ENCODE results near the gene RNF213. TPM values are rescaled to one million over a fixed set of nuclear protein-coding genes. Genes with fewer than 3 reads are reported as not detected.

Gene RNF213
- total RNA-seq, 1 experiment from 2014 or later: 70.5 TPM

GRCh38 chr17:80430446-80431245 is 170.0 kb downstream of the RNF213 start (continued):
- TF ChIP-seq CDX4 (CRISPR knock-in tag; IDR thresholded peaks at IDR 0.05; ENCODE audit: borderline replicate concordance) (no peak), CBFB (CRISPR knock-in tag; IDR thresholded peaks at IDR 0.05; ENCODE audit: low read depth) (no peak), NFATC4 (CRISPR knock-in tag; IDR thresholded peaks at IDR 0.05) (no peak), MAX (CRISPR knock-in tag; IDR thresholded peaks at IDR 0.05) (no peak), TEAD4 (CRISPR knock-in tag; IDR thresholded peaks at IDR 0.05) (no peak), NFYB (CRISPR knock-in tag; conservative IDR thresholded peaks at IDR 0.05; ENCODE audit: low read depth) (no peak), ZMAT4 (CRISPR knock-in tag; IDR thresholded peaks at IDR 0.05) (no peak), SMAD3 (CRISPR knock-in tag; IDR thresholded peaks at IDR 0.05; ENCODE audit: borderline replicate concordance) (no peak)

GRCh38 chr17:80431246-80432195 is 170.9 kb downstream of the RNF213 start:
- peaks cover 3% of the 10 kb centered on the region; the same call in 1 of the 2 replicates for H3K9me3 Mint-ChIP-seq
- POLR2A ChIA-PET: no interaction called here

GRCh38 chr17:80432350-80432955 is 171.8 kb downstream of the RNF213 start:
- Mint-ChIP-seq H3K4me3 (no peak overlapping the region), H3K9me3 (peaks cover 3% of the 10 kb centered on the region; the same call in 1 of the 2 replicates), H3K27me3 (ENCODE audit: low read depth) (peaks cover 12% of the 10 kb centered on the region), H3K27ac (no peak overlapping the region), H3K36me3 (no peaks in the 10 kb centered on the region), H3K4me1 (no peaks in the 10 kb centered on the region)
- DNase-seq (ENCODE audit: low spot score) (no peak), ATAC-seq (no peak)
- ChIA-PET CTCF (no interaction called here), POLR2A (no interaction called here)
- TF ChIP-seq FOXK1 (CRISPR knock-in tag; IDR thresholded peaks at IDR 0.05): no peak
- TF ChIP-seq OVOL2 (CRISPR knock-in tag; IDR thresholded peaks at IDR 0.05; ENCODE audit: borderline replicate concordance): no peak
- no peak for TF ChIP-seq ZNF425 (CRISPR knock-in tag; conservative IDR thresholded peaks at IDR 0.05)
- no peak for TF ChIP-seq MXD4 (CRISPR knock-in tag; IDR thresholded peaks at IDR 0.05; ENCODE audit: borderline replicate concordance)

More at GRCh38 chr17:80431246-80432195, 170.9 kb downstream of the RNF213 start:
- CTCF ChIA-PET: interaction anchor here (1.2 kb wide), 1 partner anchor 46 kb away, joined by 3 read pairs; no protein-coding TSS in a partner anchor
- DNase-seq (ENCODE audit: low spot score) (no peak), ATAC-seq (no peak)
- 0 out of 2 replicates have a peak, but pooled peaks cover 3% of the 10 kb centered on the region for H3K4me1 Mint-ChIP-seq
- peaks cover 6% of the 10 kb centered on the region for H3K27me3 Mint-ChIP-seq (ENCODE audit: low read depth)
- no peaks in the 10 kb centered on the region for H3K36me3 Mint-ChIP-seq
- H3K27ac Mint-ChIP-seq: no peak overlapping the region
- TF ChIP-seq ZNF121 (CRISPR knock-in tag; IDR thresholded peaks at IDR 0.05) (no peak), NFYB (CRISPR knock-in tag; conservative IDR thresholded peaks at IDR 0.05; ENCODE audit: low read depth) (no peak), ZNF138 (CRISPR knock-in tag; conservative IDR thresholded peaks at IDR 0.05) (no peak), ATF2 (CRISPR knock-in tag; IDR thresholded peaks at IDR 0.05; ENCODE audit: borderline replicate concordance, low read depth) (no peak), JAZF1 (CRISPR knock-in tag; IDR thresholded peaks at IDR 0.05) (no peak), FOXJ3 (CRISPR knock-in tag; IDR thresholded peaks at IDR 0.05; ENCODE audit: borderline replicate concordance) (no peak), NFATC4 (CRISPR knock-in tag; IDR thresholded peaks at IDR 0.05) (no peak), MYBL2 (CRISPR knock-in tag; IDR thresholded peaks at IDR 0.05) (no peak), EMX1 (CRISPR knock-in tag; IDR thresholded peaks at IDR 0.05) (no peak), ZNF416 (CRISPR knock-in tag; IDR thresholded peaks at IDR 0.05) (no peak), MXD4 (CRISPR knock-in tag; IDR thresholded peaks at IDR 0.05; ENCODE audit: borderline replicate concordance) (no peak)
- H3K4me3 Mint-ChIP-seq: no peak overlapping the region

Data from WTC11 (cell line).